Body of pancreas (tissue), 4 donors: ENCODE results near the gene IQSEC1. TPM values are rescaled to one million over a fixed set of nuclear protein-coding genes. Genes with fewer than 3 reads are reported as not detected.

Experiments
- ATAC-seq: fragments of 150-250 bp; one replicate; pipeline ENCODE4 v1.9.1; 2016
- DNase-seq, 4 donors: peaks; one replicate each; pipeline ENCODE4 v3.0.0-alpha.2; 2019
- H3K27ac ChIP-seq, 4 donors: fragments of 200-600 bp; sonication (generic); 1 replicate in 3 of 4; 2 replicates in 1 of 4; pipeline versions ENCODE4 v1.5.1 to v1.6.1; 2016 to 2019; ENCODE audit warnings: mild to moderate bottlenecking in 1 of 4, mixed read lengths in 1 of 4, moderate library complexity in 1 of 4
- H3K27me3 ChIP-seq, 2 donors: fragments of 200-600 bp; sonication (generic); one replicate each; pipeline ENCODE4 v1.6.0; 2016; ENCODE audit warnings: mild to moderate bottlenecking in 1 of 2
- H3K36me3 ChIP-seq, 2 donors: fragments of 200-600 bp; sonication (generic); replicated peaks in 1 of 2; 2 replicates each; pipeline ENCODE4 v1.5.1; 2016; ENCODE audit warnings: low read depth in 2 of 2; ENCODE audit not compliant: insufficient read depth in 1 of 2
- H3K4me1 ChIP-seq: fragments of 200-600 bp; sonication (generic); one replicate; pipeline ENCODE4 v1.6.0; 2016
- H3K4me3 ChIP-seq, 2 donors: fragments of 200-600 bp; sonication (generic); 1 replicate in 1 of 2; 2 replicates in 1 of 2; pipeline ENCODE4 v1.5.1; 2016 to 2019
- H3K9me3 ChIP-seq, 3 donors: fragments of 200-600 bp; sonication (generic); 1 replicate in 2 of 3; 2 replicates in 1 of 3; pipeline ENCODE4 v1.5.1; 2016
- CTCF ChIP-seq, 7 experiments: fragments of 450-650 bp in 4 of 7; fragments of 200-600 bp in 3 of 7; sonication (generic) in 3 of 7; IDR thresholded peaks; one replicate each; pipeline ENCODE4 v1.5.1; 2016 to 2019; ENCODE audit warnings: antibody characterized with exemption in 7 of 7
- POLR2A ChIP-seq, 3 donors: fragments of 450-650 bp; IDR thresholded peaks; one replicate each; pipeline ENCODE4 v1.6.1; 2016; ENCODE audit warnings: antibody characterized with exemption in 3 of 3, mild to moderate bottlenecking in 2 of 3
- WGBS, 2 donors: methylation state at CpG; one replicate each; pipeline ENCODE4 v1.1.5; 2017; 5-methylcytosine and 5-hydroxymethylcytosine counted together
- intact Hi-C: fragments of 100-400 bp; cut with DNase I; formaldehyde crosslinking; loops from one replicate; pipeline ENCODE4 v1.15.1; 2023
- total RNA-seq, 2 donors: library from RNA; depleted of rRNA; stranded (reverse); fragments of >200 nt; gene quantifications; one replicate each; pipeline ENCODE4 v1.1.0, GENCODE V29; 2016

IQSEC1 gene
- total RNA-seq, 2 donors from 2014 or later: 29.6 to 42.2 TPM

DNA sequence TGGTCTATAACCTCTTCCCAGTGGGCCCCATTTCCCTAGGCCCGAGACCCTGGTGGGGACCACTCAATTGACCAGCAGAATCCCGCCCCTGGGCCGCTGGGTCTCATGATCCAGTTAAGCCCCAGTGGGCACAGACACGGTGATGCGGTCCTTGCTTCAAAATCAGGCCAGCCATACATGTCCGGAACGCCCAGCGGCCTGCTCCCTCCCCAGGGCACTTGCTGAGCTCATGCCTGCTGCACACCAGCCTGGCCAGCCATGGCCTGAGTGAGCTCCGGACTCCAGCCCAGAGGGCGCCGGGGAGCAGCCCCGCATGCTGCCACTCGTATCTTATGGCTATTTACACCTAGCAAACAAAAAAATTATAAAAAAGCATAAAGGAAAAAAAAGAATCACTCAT is 34.4 kb upstream of the IQSEC1 start:
- intact Hi-C loops: no loop called here
- WGBS, 2 donors: 79 to 89% methylated on average over 3 to 13 of the region's 13 CpGs

GRCh38 chr3:13106308-13107001 is 33.2 kb upstream of the IQSEC1 start:
- H3K27me3 ChIP-seq: no peaks in the 10 kb centered on the region
- H3K27ac ChIP-seq: no peak overlapping the region
- DNase-seq (peak in 1 of 4 donors; percentile 1), ATAC-seq (no peak)
- peaks cover 7% of the 10 kb centered on the region for H3K4me1 ChIP-seq
- intact Hi-C loops: no loop called here
- no peak overlapping the region for H3K4me3 ChIP-seq
- TF ChIP-seq POLR2A (IDR thresholded peaks at IDR 0.05) (no peak), CTCF (IDR thresholded peaks at IDR 0.05) (no peak)
- no peaks in the 10 kb centered on the region for H3K9me3 ChIP-seq
- H3K36me3 ChIP-seq: no peaks in the 10 kb centered on the region
- 70 to 71% methylated on average over 6 of the region's 6 CpGs for WGBS, 2 donors

More for the DNA sequence above, 34.4 kb upstream of the IQSEC1 start:
- Histone ChIP-seq H3K27me3 (no peaks in the 10 kb centered on the region), H3K4me1 (peaks cover 19% of the 10 kb centered on the region), H3K9me3 (no peaks in the 10 kb centered on the region), H3K4me3 (no peak overlapping the region), H3K36me3 (no peaks in the 10 kb centered on the region), H3K27ac (no peak overlapping the region)
- DNase-seq: peak in 1 of 4 donors; percentile 5
- ATAC-seq: no peak
- TF ChIP-seq CTCF (IDR thresholded peaks at IDR 0.05): no peak
- TF ChIP-seq POLR2A (IDR thresholded peaks at IDR 0.05): no peak

- no peak for TF ChIP-seq POLR2A (IDR thresholded peaks at IDR 0.05)
- TF ChIP-seq CTCF (IDR thresholded peaks at IDR 0.05): no peak
- ATAC-seq: no peak
- H3K27ac ChIP-seq: no peak overlapping the region
- no peaks in the 10 kb centered on the region for H3K9me3 ChIP-seq
- 83 to 98% methylated on average over 5 of the region's 5 CpGs for WGBS, 2 donors
- H3K36me3 ChIP-seq: no peaks in the 10 kb centered on the region
- no peak overlapping the region for H3K4me3 ChIP-seq
- DNase-seq: peak in 1 of 4 donors; percentile 4
- intact Hi-C loops: no loop called here
- no peaks in the 10 kb centered on the region for H3K27me3 ChIP-seq
- H3K4me1 ChIP-seq: peaks cover 1% of the 10 kb centered on the region
These were observed 32.6 kb upstream of the IQSEC1 start for GRCh38 chr3:13105896-13106250.

DNA sequence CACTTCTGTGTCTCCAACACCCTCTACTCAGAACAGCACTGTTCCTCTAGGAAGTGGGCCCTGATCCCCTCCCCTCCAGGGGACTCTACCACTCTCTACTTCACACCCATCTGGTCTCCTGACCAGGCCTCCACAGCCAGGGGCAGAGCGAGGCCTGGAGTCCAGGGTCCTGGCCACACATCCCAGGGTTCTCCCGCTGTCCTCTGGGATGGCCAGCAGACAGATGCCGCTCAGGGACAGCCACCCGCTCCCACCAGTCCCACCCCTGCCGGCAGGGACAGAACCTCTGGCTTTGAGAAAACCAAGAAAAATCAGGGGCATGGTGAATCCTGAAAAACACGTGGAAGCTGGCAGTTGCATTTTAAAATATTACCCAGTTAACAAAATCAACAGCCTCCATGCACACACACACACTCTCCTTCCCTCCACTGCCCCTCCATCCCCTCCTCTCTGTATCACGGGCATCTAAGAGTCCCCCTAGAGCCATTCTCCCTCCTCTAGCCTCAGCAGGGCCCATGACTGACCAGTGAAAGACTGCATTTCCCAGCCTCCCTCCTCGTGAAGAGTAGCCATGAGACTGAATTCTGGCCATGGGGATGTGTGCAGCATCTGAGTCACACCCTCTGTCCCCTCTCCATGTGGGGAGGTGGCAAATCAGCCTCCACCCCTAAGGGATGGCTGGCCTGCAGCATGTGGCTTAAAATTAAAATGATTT is 32.1 kb upstream of the IQSEC1 start:
- Histone ChIP-seq H3K27ac (no peak overlapping the region), H3K4me3 (no peak overlapping the region), H3K9me3 (no peaks in the 10 kb centered on the region), H3K4me1 (no peaks in the 10 kb centered on the region), H3K36me3 (no peaks in the 10 kb centered on the region), H3K27me3 (no peaks in the 10 kb centered on the region)
- no peak for TF ChIP-seq CTCF (IDR thresholded peaks at IDR 0.05)
- TF ChIP-seq POLR2A (IDR thresholded peaks at IDR 0.05): no peak
- WGBS, 2 donors: 77 to 91% methylated on average over 8 of the region's 8 CpGs
- intact Hi-C loops: no loop called here
- DNase-seq (no peak), ATAC-seq (no peak)
